Erythroblast (primary cell): ENCODE results near the gene IFT122.
"Not testable (repeated sequence)": the region's sequence is repeated elsewhere in the genome, so short reads cannot be mapped to it uniquely, and the experiment has no call there.

Experiments used
- GATA1 ChIP-seq: IDR thresholded peaks from 2 replicates; pipeline ENCODE4 v1.6.1; 2011; ENCODE audit warnings: low read depth, mild to moderate bottlenecking, control low read depth, low read length, moderate library complexity
- POLR2A ChIP-seq: IDR thresholded peaks from 2 replicates; pipeline ENCODE4 v1.6.1; 2011; ENCODE audit warnings: mild to moderate bottlenecking, low read length

GRCh38 chr3:129515108-129515820 lies 75.2 kb downstream of the IFT122 start:
- not testable (repeated sequence) for TF ChIP-seq POLR2A, GATA1
